B cell (primary cell): ENCODE data around the gene CDC45. TPM values are rescaled to one million over a fixed set of nuclear protein-coding genes. Genes with fewer than 3 reads are reported as not detected.

Source experiments
- ATAC-seq: fragments of 200-7000 bp; cut with Tn5 transposase; one replicate; pipeline ENCODE4 v1.10.0; 2021; ENCODE audit warnings: low read depth, mild to moderate bottlenecking, moderate number of reproducible peaks, moderate library complexity
- CTCF ChIA-PET: fragments of 350-600 bp; sonication (Branson Sonifier 250); formaldehyde crosslinking; loops from one replicate; lab custom pipeline; 2021; ENCODE audit warnings: antibody characterized with exemption, inconsistent platforms; lab: Charles Lee
- POLR2A ChIA-PET: fragments of 350-600 bp; sonication (Branson Sonifier 250); formaldehyde crosslinking; loops from one replicate; lab custom pipeline; 2021; ENCODE audit warnings: antibody characterized with exemption; lab: Charles Lee
- DNase-seq: peaks from one replicate; pipeline ENCODE4 v3.0.0; 2013
- H2AFZ ChIP-seq: 2 replicates; pipeline ENCODE4 v1.6.1; 2012; ENCODE audit warnings: mild to moderate bottlenecking, low read depth, low read length; ENCODE audit not compliant: insufficient read depth, poor library complexity, severe bottlenecking
- H3K27ac ChIP-seq, 2 donors: 1 replicate in 1 of 2; 2 replicates in 1 of 2; pipeline ENCODE4 v1.5.1; 2012 to 2013; ENCODE audit warnings: low read length in 2 of 2, mild to moderate bottlenecking in 2 of 2, moderate library complexity in 1 of 2
- H3K27me3 ChIP-seq, 4 experiments: fragments of 200-600 bp in 1 of 4; sonication (generic) in 1 of 4; replicated peaks in 1 of 4; 1 replicate in 2 of 4; 2 replicates in 2 of 4; pipeline versions ENCODE4 v1.6.1 to v1.7.0; 2013 to 2016; ENCODE audit warnings: low read length in 3 of 4, mild to moderate bottlenecking in 2 of 4, mixed read lengths in 1 of 4, moderate library complexity in 1 of 4; ENCODE audit not compliant: insufficient read depth in 4 of 4, control insufficient read depth in 3 of 4; ENCODE audit errors: control extremely low read depth in 1 of 4
- H3K36me3 ChIP-seq, 2 experiments: replicated peaks in 1 of 2; 1 replicate in 1 of 2; 2 replicates in 1 of 2; pipeline versions ENCODE4 v1.6.1 to v1.7.1; 2013; ENCODE audit warnings: low read length in 1 of 2; ENCODE audit not compliant: insufficient read depth in 2 of 2, control insufficient read depth in 1 of 2; ENCODE audit errors: control extremely low read depth in 1 of 2, extremely low read depth in 1 of 2
- H3K4me1 ChIP-seq, 2 donors: fragments of 200-600 bp in 1 of 2; sonication (generic) in 1 of 2; 1 replicate in 1 of 2; 2 replicates in 1 of 2; pipeline versions ENCODE4 v1.5.1 to v1.6.1; 2013 to 2017; ENCODE audit warnings: low read length in 2 of 2; ENCODE audit not compliant: control insufficient read depth in 2 of 2, insufficient read depth in 2 of 2
- H3K4me2 ChIP-seq: replicated peaks from 2 replicates; pipeline ENCODE3; 2012; ENCODE audit warnings: mild to moderate bottlenecking, low read depth, low read length; ENCODE audit not compliant: poor library complexity, severe bottlenecking
- H3K4me3 ChIP-seq, 5 experiments: fragments of 200-600 bp in 1 of 5; sonication (generic) in 1 of 5; 1 replicate in 3 of 5; 2 replicates in 2 of 5; pipeline versions ENCODE4 v1.5.1 to v1.7.0; 2011 to 2016; ENCODE audit warnings: low read length in 4 of 5, mild to moderate bottlenecking in 4 of 5, low read depth in 2 of 5, control low read depth in 1 of 5, moderate library complexity in 1 of 5; ENCODE audit not compliant: insufficient read depth in 1 of 5; ENCODE audit errors: control extremely low read depth in 1 of 5, extremely low read depth in 1 of 5
- H3K79me2 ChIP-seq: fragments of 200-600 bp; sonication (generic); one replicate; pipeline ENCODE4 v1.6.0; 2016; ENCODE audit warnings: low read length; ENCODE audit not compliant: control insufficient read depth, insufficient read depth
- H3K9ac ChIP-seq: fragments of 200-600 bp; sonication (generic); 2 replicates; pipeline ENCODE4 v1.6.1; 2017; ENCODE audit warnings: mild to moderate bottlenecking, low read length, moderate library complexity
- H3K9me3 ChIP-seq, 3 donors: one replicate each; pipeline versions ENCODE4 v1.6.1 to v1.7.1; 2013; ENCODE audit warnings: low read length in 2 of 3; ENCODE audit not compliant: control insufficient read depth in 2 of 3, insufficient read depth in 1 of 3; ENCODE audit errors: control extremely low read depth in 1 of 3
- H4K20me1 ChIP-seq: 2 replicates; pipeline ENCODE4 v1.6.0; 2012; ENCODE audit warnings: mild to moderate bottlenecking, low read length; ENCODE audit not compliant: insufficient read depth, control insufficient read depth, poor library complexity, severe bottlenecking
- H3K27ac Mint-ChIP-seq: one replicate; pipeline ENCODE4 v1.8.0; 2021; ENCODE audit warnings: mixed read lengths
- H3K27me3 Mint-ChIP-seq: one replicate; pipeline ENCODE4 v1.8.0; 2021; ENCODE audit warnings: mixed read lengths
- H3K4me1 Mint-ChIP-seq: one replicate; pipeline ENCODE4 v1.8.0; 2021; ENCODE audit warnings: mixed read lengths
- H3K4me3 Mint-ChIP-seq: one replicate; pipeline ENCODE4 v1.8.0; 2021; ENCODE audit warnings: mixed read lengths
- H3K9me3 Mint-ChIP-seq: one replicate; pipeline ENCODE4 v1.8.0; 2022; ENCODE audit warnings: mixed read lengths; ENCODE audit not compliant: insufficient read depth
- CTCF ChIP-seq: fragments of 200-600 bp; IDR thresholded peaks from one replicate; pipeline ENCODE4 v1.8.0; 2022; ENCODE audit warnings: antibody characterized with exemption, mild to moderate bottlenecking
- EZH2 ChIP-seq: IDR thresholded peaks from 2 replicates; pipeline ENCODE4 v1.6.1; 2012; ENCODE audit warnings: borderline replicate concordance, low read depth, mild to moderate bottlenecking, moderate library complexity, low read length; ENCODE audit not compliant: insufficient read depth, poor library complexity, severe bottlenecking
- WGBS: methylation state at CpG from one replicate; pipeline ENCODE4 v1.1.5; 2013; ENCODE audit warnings: missing lambda C conversion rate; ENCODE audit not compliant: insufficient coverage; 5-methylcytosine and 5-hydroxymethylcytosine counted together
- intact Hi-C: fragments of 100-400 bp; cut with micrococcal nuclease; formaldehyde crosslinking; loops from one replicate; pipeline ENCODE4 v1.10.0; 2022
- polyA plus RNA-seq: library from polyadenylated mRNA; depleted of rRNA; stranded (reverse); fragments of >200 nt; gene quantifications from 2 replicates; pipeline ENCODE4 v1.2.3, GENCODE V29; 2012
- total RNA-seq, 2 donors: library from RNA; stranded (reverse); fragments of 120-200 nt in 1 of 2; gene quantifications; 1 replicate in 1 of 2; 2 replicates in 1 of 2; pipeline versions ENCODE4 v1.2.3 to v1.2.4, GENCODE V29; 2013 to 2022

The CDC45 gene
- total and polyA plus RNA-seq, 2 donors (not counting 1 experiment from before 2014, with no cell fraction given): 0.49 to 1.4 TPM

DNA sequence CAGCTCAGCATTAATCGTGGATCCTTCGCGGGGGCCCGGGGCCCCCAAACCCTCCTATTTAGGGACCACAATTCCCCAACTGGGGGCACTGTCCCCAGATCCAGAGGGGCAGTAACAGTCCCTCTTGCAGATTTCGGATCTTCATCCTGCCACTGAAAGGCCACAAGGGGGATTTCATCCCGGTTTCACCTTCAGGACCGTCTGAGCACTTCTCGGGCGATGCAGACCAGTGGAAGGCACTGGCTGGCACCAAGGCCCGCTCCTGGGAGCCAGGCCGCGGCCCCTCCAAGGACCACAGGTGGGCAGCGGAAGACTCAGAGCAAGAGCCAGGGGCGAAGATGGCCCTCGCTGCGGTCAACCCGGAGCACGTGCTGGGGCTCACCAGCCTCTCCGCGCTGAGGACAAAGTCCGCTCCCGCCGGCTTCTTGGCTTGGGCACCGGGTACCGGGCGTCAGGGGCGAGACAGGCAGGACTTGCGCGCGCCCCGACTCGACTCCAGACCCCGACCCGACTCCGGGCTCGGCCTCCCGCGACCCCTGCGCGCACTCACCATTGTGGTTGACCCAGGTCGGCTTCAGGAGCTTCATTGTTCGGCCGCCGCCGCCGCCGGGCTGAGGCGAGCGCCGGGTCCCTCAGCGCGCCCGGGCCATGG lies 48.7 kb upstream of the CDC45 start:
- H3K27ac ChIP-seq: peak overlapping the region; percentile 51 to 63
- H3K4me2 ChIP-seq: peak overlapping the region; percentile 98
- DNase-seq: peak; percentile 53
- peaks cover 2 to 11% of the 10 kb centered on the region in 2 experiments for H3K36me3 ChIP-seq
- H3K4me1 ChIP-seq: peaks cover 46 to 61% of the 10 kb centered on the region in 2 donors
- WGBS: under 1% methylated on average over 50 of the region's 53 CpGs
- H3K27me3 Mint-ChIP-seq: no peaks in the 10 kb centered on the region
- H3K9me3 Mint-ChIP-seq: no peaks in the 10 kb centered on the region
- H4K20me1 ChIP-seq: peaks cover 40% of the 10 kb centered on the region
- no peaks in the 10 kb centered on the region for H3K27me3 ChIP-seq
- no peak for ATAC-seq
- no peaks in the 10 kb centered on the region for H3K9me3 ChIP-seq
- peak overlapping the region; percentile 86 for H3K4me3 Mint-ChIP-seq
- CTCF ChIA-PET: interaction anchor here (1.2 kb wide), 1 partner anchor 252 kb away, joined by 3 read pairs; the partner anchor contains the start of gene SLC25A1
- H3K79me2 ChIP-seq: peaks cover 58% of the 10 kb centered on the region
- TF ChIP-seq EZH2 (no peak), CTCF (no peak)
- H2AFZ ChIP-seq: peak overlapping the region; percentile 62
- H3K9ac ChIP-seq: peak overlapping the region; percentile 92
- peak overlapping the region; percentile 84 for H3K27ac Mint-ChIP-seq
- intact Hi-C loops: loop anchor here (5.0 kb wide), 1 partner anchor 139 kb away; the partner anchor contains the start of gene CLTCL1
- H3K4me1 Mint-ChIP-seq: peaks cover 71% of the 10 kb centered on the region
- POLR2A ChIA-PET: interaction anchor here (0.6 to 3.9 kb wide), 10 partner anchors 12 to 288 kb away, joined by 3 to 29 read pairs (median 6); partner anchors contain the start of genes C22orf39, CDC45, CLTCL1 and SLC25A1
- H3K4me3 ChIP-seq: peak overlapping the region; percentile 56 to 87 (median 81)

GRCh38 chr22:19431649-19432132 lies 48.0 kb upstream of the CDC45 start, which contains the start of gene HIRA:
Gene HIRA, minus strand, starts transcription at chr22:19431733. Its CDS starts 257 bp downstream, at chr22:19431476.
- Histone ChIP-seq H3K27me3 (no peaks in the 10 kb centered on the region), H3K4me3 (peak within 1 kb of the TSS; percentile 73 to 90 (median 85)), H3K4me1 (peaks cover 46 to 63% of the 10 kb centered on the region in 2 donors), H3K9ac (peak within 1 kb of the TSS; percentile 96), H4K20me1 (peaks cover 33% of the 10 kb centered on the region), H3K27ac (peak within 1 kb of the TSS; percentile 91 to 97), H3K9me3 (no peaks in the 10 kb centered on the region), H2AFZ (peak within 1 kb of the TSS; percentile 93), H3K79me2 (peaks cover 54% of the 10 kb centered on the region), H3K4me2 (peak within 1 kb of the TSS; percentile 98), H3K36me3 (peaks cover 2 to 11% of the 10 kb centered on the region in 2 experiments)
- ChIA-PET CTCF (interaction anchor here (0.7 to 0.9 kb wide), 2 partner anchors 45 to 70 kb away, joined by 3 read pairs; no protein-coding TSS in a partner anchor), POLR2A (interaction anchor here (0.6 to 3.9 kb wide), 12 partner anchors 12 to 289 kb away, joined by 3 to 29 read pairs (median 6); partner anchors contain the start of genes C22orf39, CDC45, CLTCL1 and SLC25A1)
- peak; percentile 91 for DNase-seq
- H3K4me1 Mint-ChIP-seq: peaks cover 65% of the 10 kb centered on the region
- H3K27me3 Mint-ChIP-seq: no peaks in the 10 kb centered on the region
- intact Hi-C loops: loop anchor here (1.0 to 5.0 kb wide), 6 partner anchors 16 to 287 kb away; partner anchors contain the start of genes C22orf39, CDC45, CLTCL1 and ESS2
- H3K27ac Mint-ChIP-seq: peak within 1 kb of the TSS; percentile 98
- under 1% methylated on average over 63 of the region's 66 CpGs for WGBS
- peak; percentile 42 for ATAC-seq
- H3K4me3 Mint-ChIP-seq: peak within 1 kb of the TSS; percentile 93
- no peak for TF ChIP-seq CTCF
- no peaks in the 10 kb centered on the region for H3K9me3 Mint-ChIP-seq
